HG03457 (cell line): ENCODE data around the gene PALLD.
"Not testable (repeated sequence)": the region's sequence is repeated elsewhere in the genome, so short reads cannot be mapped to it uniquely, and the experiment has no call there.

Experiments
- ATAC-seq: cut with Tn5 transposase; IDR thresholded peaks from one replicate; pipeline ENCODE4 v1.9.1; 2021; ENCODE audit warnings: moderate number of reproducible peaks; ENCODE audit not compliant: unreplicated experiment

PALLD gene

GRCh38 chr4:168691631-168692369 lies 194.9 kb downstream of the PALLD start:
- no peak for ATAC-seq

DNA sequence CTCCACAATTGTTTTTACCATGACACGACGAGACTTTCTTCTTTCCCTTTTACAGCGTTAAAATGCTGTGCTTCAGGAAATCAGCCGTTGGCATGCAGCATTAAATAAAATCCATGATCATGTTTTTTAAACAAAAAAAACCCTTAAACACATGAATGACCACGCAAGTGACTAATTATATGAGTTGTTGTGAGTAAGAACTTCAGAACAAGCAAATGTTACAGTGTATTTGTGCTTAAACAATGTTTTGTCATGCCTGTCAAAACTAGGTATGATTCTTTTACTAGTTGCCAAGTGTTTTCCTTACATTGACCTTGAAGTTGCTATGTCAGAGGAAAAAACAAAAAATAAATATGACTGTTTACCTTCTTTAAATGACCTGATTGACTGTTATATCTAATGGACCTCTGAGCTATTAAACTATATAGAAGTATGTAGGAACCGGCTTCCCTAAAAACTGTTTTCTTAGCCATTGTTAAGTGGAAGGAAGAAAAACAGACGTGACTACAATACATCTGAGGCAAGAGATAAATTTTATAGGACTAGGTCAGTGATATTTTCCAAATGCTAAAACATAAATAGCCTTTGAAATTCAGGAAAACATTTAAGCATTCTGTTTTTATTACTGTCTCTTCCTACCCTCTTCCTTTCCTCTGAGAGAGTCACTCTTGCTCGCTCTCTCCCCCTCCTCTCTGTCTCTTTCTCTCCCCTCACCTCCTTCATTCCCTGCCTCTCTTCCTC lies 197.1 kb downstream of the PALLD start:
- no peak for ATAC-seq

GRCh38 chr4:168694667-168695066 lies 197.8 kb downstream of the PALLD start:
- ATAC-seq, result no peak

DNA sequence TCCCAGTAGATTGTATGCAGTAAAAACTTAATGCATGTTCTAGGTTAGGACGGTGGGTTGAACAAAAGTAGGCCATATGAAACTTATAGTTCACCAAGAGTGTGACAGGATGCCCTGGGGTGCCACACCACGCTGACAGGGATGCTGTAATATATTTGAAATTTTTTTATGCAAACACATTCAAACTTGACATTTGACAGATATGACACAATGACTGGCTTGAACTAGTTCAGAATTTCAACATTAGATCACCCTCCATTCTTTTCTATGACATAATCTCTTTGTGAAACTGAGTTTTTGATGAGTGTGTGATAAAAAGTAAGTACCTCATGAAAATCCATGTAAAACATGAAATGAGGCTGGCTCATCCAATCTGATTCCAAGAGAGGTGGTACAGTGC lies 198.4 kb downstream of the PALLD start:
- ATAC-seq, result no peak

DNA sequence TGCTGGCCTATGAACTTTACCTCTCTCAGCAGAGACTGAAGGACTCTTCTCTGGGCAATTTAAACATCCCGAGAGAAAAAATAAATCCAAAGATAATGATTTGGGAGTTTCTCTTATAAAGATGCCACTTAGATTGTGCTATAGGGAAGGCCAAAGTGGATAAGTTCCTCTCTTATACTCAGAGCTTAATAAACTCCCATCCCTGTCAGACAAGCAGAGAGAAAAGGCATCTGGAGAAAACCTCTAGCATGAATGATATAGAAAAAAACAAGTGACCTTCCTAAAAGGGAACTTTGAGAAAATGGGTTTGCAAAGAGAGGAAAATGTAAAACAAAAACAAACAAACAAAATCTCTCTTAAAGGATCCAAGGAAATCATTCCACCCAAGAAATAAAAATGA lies 199.4 kb downstream of the PALLD start:
- no peak for ATAC-seq

DNA sequence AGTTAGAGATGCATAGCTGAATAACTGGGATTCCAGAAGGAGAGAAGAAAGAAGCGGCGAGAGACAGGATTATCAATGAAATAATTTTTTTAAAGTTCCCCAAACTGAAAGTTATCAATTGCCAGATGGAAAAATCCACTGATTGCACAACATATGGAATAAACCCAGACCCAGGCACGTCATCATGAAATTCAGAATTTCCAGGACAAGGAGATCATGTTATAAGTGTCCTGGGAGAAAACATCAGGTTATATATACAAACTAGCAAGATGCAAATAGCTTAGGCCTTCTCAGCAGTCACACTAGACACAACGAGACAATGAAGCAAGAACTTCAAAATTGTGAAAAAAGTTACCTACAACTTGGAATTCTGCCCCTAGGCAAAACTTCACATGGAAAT lies 200.0 kb downstream of the PALLD start:
- no peak for ATAC-seq

GRCh38 chr4:168699224-168699878 lies 202.5 kb downstream of the PALLD start:
- ATAC-seq, result no peak

- no peak for ATAC-seq
Measured at GRCh38 chr4:168701061-168701460, 204.2 kb downstream of the PALLD start.

DNA sequence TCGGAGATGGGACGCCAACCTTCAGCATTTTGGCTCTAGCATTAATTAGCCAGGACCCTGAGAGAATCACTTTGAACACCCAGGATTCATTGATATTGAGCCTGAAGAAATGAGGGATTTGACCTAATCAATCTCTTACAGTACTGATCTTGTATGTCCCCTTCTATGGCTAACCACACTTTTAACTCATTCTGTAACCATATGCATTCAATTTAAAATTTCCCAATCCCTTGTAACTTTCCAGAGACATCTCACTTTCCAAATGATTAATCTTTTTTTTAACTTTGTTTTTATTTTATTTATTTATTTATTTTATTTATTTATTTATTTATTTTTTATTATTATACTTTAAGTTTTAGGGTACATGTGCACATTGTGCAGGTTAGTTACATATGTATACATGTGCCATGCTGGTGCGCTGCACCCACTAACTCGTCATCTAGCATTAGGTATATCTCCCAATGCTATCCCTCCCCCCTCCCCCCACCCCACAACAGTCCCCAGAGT lies 205.8 kb downstream of the PALLD start:
- ATAC-seq, result not testable (repeated sequence)

- ATAC-seq, result no peak
Measured at GRCh38 chr4:168705121-168705520, 208.3 kb downstream of the PALLD start.

- ATAC-seq, result no peak
Measured at GRCh38 chr4:168707205-168707604, 210.4 kb downstream of the PALLD start.

- ATAC-seq, result no peak
Measured at GRCh38 chr4:168708108-168708507, 211.3 kb downstream of the PALLD start.

- no peak for ATAC-seq
Measured at GRCh38 chr4:168710353-168710946, 213.6 kb downstream of the PALLD start.

GRCh38 chr4:168711197-168712140 lies 214.6 kb downstream of the PALLD start:
- no peak for ATAC-seq

- no peak for ATAC-seq
Measured at GRCh38 chr4:168712316-168712890, 215.6 kb downstream of the PALLD start.

DNA sequence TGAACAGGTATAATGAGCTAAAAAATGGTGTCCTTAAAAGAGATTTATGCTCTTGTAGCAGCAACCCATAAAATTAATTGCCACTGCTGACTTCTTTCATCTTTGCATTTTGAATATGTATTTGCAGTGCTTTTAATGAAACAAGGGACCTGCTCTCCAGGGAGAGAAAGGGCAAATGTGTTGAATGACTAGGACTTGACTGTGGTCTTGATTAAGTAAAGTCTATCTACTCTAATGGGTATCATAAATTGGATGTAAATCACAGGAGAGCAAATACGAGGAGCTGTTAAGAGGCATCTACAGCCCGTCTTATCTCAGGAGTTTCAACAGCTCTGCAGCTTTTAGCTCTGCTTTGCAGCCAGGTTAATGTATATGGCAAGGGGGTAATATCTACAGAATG lies 216.4 kb downstream of the PALLD start:
- no peak for ATAC-seq

GRCh38 chr4:168715896-168716295 lies 219.0 kb downstream of the PALLD start:
- ATAC-seq, result no peak

- no peak for ATAC-seq
Measured at GRCh38 chr4:168716406-168717129, 219.7 kb downstream of the PALLD start.

GRCh38 chr4:168717847-168718246 lies 221.0 kb downstream of the PALLD start:
- no peak for ATAC-seq
